ENCODE data around the gene MCOLN1. TPM values are rescaled to one million over a fixed set of nuclear protein-coding genes. Genes with fewer than 3 reads are reported as not detected.

Gene MCOLN1
- total RNA-seq, 1 experiment from 2014 or later, result 15.7 TPM

DNA sequence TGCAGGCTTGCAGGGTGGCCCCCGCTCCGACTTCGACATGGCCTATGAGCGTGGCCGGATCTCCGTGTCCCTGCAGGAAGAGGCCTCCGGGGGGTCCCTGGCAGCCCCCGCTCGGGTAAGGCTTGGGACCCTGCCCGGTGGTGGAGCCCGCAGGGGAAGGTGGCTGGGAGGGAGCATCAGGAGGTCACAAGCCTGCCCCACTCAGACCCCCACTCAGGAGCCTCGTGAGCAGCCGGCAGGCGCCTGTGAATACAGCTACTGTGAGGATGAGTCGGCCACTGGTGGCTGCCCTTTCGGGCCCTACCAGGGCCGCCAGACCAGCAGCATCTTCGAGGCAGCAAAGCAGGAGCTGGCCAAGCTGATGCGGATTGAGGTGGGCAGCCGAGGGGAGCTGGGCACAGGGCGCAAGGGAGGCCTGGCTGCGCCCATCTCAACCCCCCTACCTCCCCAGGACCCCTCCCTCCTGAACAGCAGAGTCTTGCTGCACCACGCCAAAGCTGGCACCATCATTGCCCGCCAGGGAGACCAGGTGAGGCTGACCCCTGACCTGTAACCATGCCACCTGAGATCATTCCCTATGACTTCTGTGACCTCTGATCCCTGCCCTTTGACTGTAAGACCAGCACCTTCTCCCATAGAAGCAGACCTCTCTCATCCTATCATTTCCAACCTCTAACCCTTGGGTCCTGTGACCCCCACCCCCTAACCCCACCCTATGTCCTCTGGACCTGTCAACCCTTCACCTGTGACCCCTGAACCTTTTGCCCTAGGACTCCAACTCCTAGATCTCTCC, 20.3 kb downstream of the MCOLN1 start:
- WGBS (ENCODE audit: extremely low coverage, insufficient read length, low lambda C conversion rate), result no CpG with 5 or more reads among the region's 24 CpGs
- Histone ChIP-seq H2AFZ (ENCODE audit: low read length) (no peak overlapping the region), H3K18ac (ENCODE audit: insufficient read length, low read depth, low read length) (no peak overlapping the region), H2AK5ac (ENCODE audit: insufficient read length, low read length) (no peak overlapping the region), H3K23ac (ENCODE audit: insufficient read length, low read depth, low read length) (no peak overlapping the region), H4K5ac (ENCODE audit: insufficient read length, low read depth, low read length) (no peak overlapping the region), H3K14ac (ENCODE audit: insufficient read depth, low read length) (no peak overlapping the region), H2BK20ac (ENCODE audit: low read depth, low read length, poor library complexity, severe bottlenecking) (no peak overlapping the region), H3K27me3 (ENCODE audit: insufficient read depth, low read length) (no peaks in the 10 kb centered on the region), H3K4me1 (ENCODE audit: insufficient read depth, low read length) (no peaks in the 10 kb centered on the region), H3K27ac (ENCODE audit: insufficient read length, low read depth, low read length) (no peak overlapping the region), H3K56ac (ENCODE audit: insufficient read length, low read depth, low read length) (no peak overlapping the region), H3K79me2 (ENCODE audit: insufficient read depth, low read length) (no peaks in the 10 kb centered on the region), H3K4ac (ENCODE audit: low read depth, low read length) (no peak overlapping the region), H4K8ac (replicated peaks; ENCODE audit: insufficient read length, low read depth, low read length) (no peak overlapping the region), H2BK15ac (ENCODE audit: low read depth, low read length) (no peak overlapping the region), H3K23me2 (ENCODE audit: insufficient read length, low read depth, low read length, poor library complexity, severe bottlenecking) (no peaks in the 10 kb centered on the region), H3T11ph (ENCODE audit: low read length) (no peak overlapping the region), H3K9ac (ENCODE audit: extremely low read depth, insufficient read length, low read length) (no peak overlapping the region), H3K79me1 (ENCODE audit: insufficient read depth, low read depth, low read length, poor library complexity, severe bottlenecking) (no peaks in the 10 kb centered on the region), H3K9me3 (ENCODE audit: control insufficient read depth, low read depth, low read length) (no peaks in the 10 kb centered on the region), H4K20me1 (ENCODE audit: control insufficient read depth, insufficient read depth, insufficient read length) (peaks cover 2% of the 10 kb centered on the region), H2BK120ac (ENCODE audit: low read depth, low read length, poor library complexity, severe bottlenecking) (no peak overlapping the region), H2BK12ac (ENCODE audit: insufficient read length, low read depth, low read length) (no peak overlapping the region), H2BK5ac (ENCODE audit: insufficient read length, low read length) (no peak overlapping the region), H3K4me2 (ENCODE audit: insufficient read depth, insufficient read length, low read length) (no peak overlapping the region), H4K91ac (ENCODE audit: insufficient read length, low read depth, low read length) (no peak overlapping the region)
- TF ChIP-seq CTCF (conservative IDR thresholded peaks at IDR 0.05), result no peak
- H3K9me3 Mint-ChIP-seq, result no peaks in the 10 kb centered on the region
- DNase-seq, result no peak
- H3K27me3 Mint-ChIP-seq (ENCODE audit: low read depth), result no peaks in the 10 kb centered on the region
- H3K4me1 Mint-ChIP-seq, result no peaks in the 10 kb centered on the region
- no peak overlapping the region for H3K4me3 Mint-ChIP-seq
- peaks cover 9 to 48% (median 29%) of the 10 kb centered on the region in 3 experiments; a peak in 6 of 7 replicates for H3K36me3 Mint-ChIP-seq (ENCODE audit: insufficient read depth in 1 of 3, low read depth in 3 of 3)
- H3K27ac Mint-ChIP-seq, result peak overlapping the region in 1 of 3 experiments; percentile 39; a peak in 2 of 7 replicates

All from H9 (cell line).